Activated CD8-positive, alpha-beta memory T cell treated with anti-CD3 and anti-CD28 coated beads for 24 hours (primary cell): ENCODE results near the gene ITGB2.
A peak's percentile ranks its signal among the peaks of the same experiment; 100 is the strongest.

ENCODE experiments used
- DNase-seq: peaks from one replicate; pipeline ENCODE4 v3.0.0-alpha.2; 2020

ITGB2 gene

GRCh38 chr21:44895859-44896258, 24.8 kb downstream of the ITGB2 start:
- DNase-seq, result no peak

GRCh38 chr21:44894687-44895302, 25.9 kb downstream of the ITGB2 start:
- no peak for DNase-seq

- no peak for DNase-seq
Measured at GRCh38 chr21:44893948-44894656, 26.6 kb downstream of the ITGB2 start.

- no peak for DNase-seq
Measured at GRCh38 chr21:44893278-44893556, 27.5 kb downstream of the ITGB2 start.

GRCh38 chr21:44892536-44893277, 28.0 kb downstream of the ITGB2 start:
- DNase-seq, result peak; percentile 91

GRCh38 chr21:44892095-44892494, 28.6 kb downstream of the ITGB2 start:
- DNase-seq, result no peak

- no peak for DNase-seq
Measured at GRCh38 chr21:44891631-44892031, 29.1 kb downstream of the ITGB2 start.

GRCh38 chr21:44890961-44891541, 29.6 kb downstream of the ITGB2 start:
- DNase-seq, result no peak

- DNase-seq, result no peak
Measured at GRCh38 chr21:44890338-44890931, 30.3 kb downstream of the ITGB2 start.

GRCh38 chr21:44889625-44890337, 30.9 kb downstream of the ITGB2 start:
- DNase-seq, result no peak

- no peak for DNase-seq
Measured at GRCh38 chr21:44888581-44889550, 31.8 kb downstream of the ITGB2 start.

- DNase-seq, result no peak
Measured at GRCh38 chr21:44887807-44888580, 32.7 kb downstream of the ITGB2 start.

- no peak for DNase-seq
Measured at GRCh38 chr21:44887126-44887806, 33.4 kb downstream of the ITGB2 start.

GRCh38 chr21:44886113-44887075, 34.3 kb downstream of the ITGB2 start:
- no peak for DNase-seq

- no peak for DNase-seq
Measured at GRCh38 chr21:44885615-44886014, 35.1 kb downstream of the ITGB2 start.

GRCh38 chr21:44884097-44884496, 36.6 kb downstream of the ITGB2 start:
- DNase-seq, result no peak

GRCh38 chr21:44883250-44883649, 37.4 kb downstream of the ITGB2 start:
- DNase-seq, result no peak

GRCh38 chr21:44881198-44881872, 39.4 kb downstream of the ITGB2 start:
- no peak for DNase-seq
